ENCODE measurements around the gene SP7.
"Not testable (repeated sequence)": the region's sequence is repeated elsewhere in the genome, so short reads cannot be mapped to it uniquely, and the experiment has no call there.

The SP7 gene

GRCh38 chr12:53308276-53308675 is 27.9 kb downstream of the SP7 start:
- peak; percentile 7 for DNase-seq

- DNase-seq: no peak
Observed at GRCh38 chr12:53306826-53307225, 29.3 kb downstream of the SP7 start.

GRCh38 chr12:53302903-53303302 is 33.3 kb downstream of the SP7 start:
- no peak for DNase-seq

- DNase-seq: peak; percentile 9
Observed at GRCh38 chr12:53300187-53300586, 36.0 kb downstream of the SP7 start.

GRCh38 chr12:53299454-53300180 is 36.5 kb downstream of the SP7 start, which contains the start of gene MYG1:
Gene MYG1 (plus strand): TSS chr12:53299695. CDS start chr12:53299738, 43 bp downstream.
- DNase-seq: peak; percentile 81

GRCh38 chr12:53299101-53299453 is 37.1 kb downstream of the SP7 start:
- DNase-seq: no peak

GRCh38 chr12:53298164-53298563 is 38.0 kb downstream of the SP7 start:
- DNase-seq: no peak

- not testable (repeated sequence) for DNase-seq
Observed at GRCh38 chr12:53297106-53297505, 39.0 kb downstream of the SP7 start.

GRCh38 chr12:53295891-53296219 is 40.3 kb downstream of the SP7 start:
- no peak for DNase-seq

- peak; percentile 72 for DNase-seq
Observed at GRCh38 chr12:53295070-53295890, 40.9 kb downstream of the SP7 start, which contains the start of gene PFDN5. Gene PFDN5 (plus strand): TSS chr12:53295542. CDS start chr12:53295568, 26 bp downstream.

- DNase-seq: peak; percentile 85
Observed at GRCh38 chr12:53292426-53292825, 43.7 kb downstream of the SP7 start.

- no peak for DNase-seq
Observed at GRCh38 chr12:53290661-53291060, 45.5 kb downstream of the SP7 start.

GRCh38 chr12:53289891-53290290 is 46.3 kb downstream of the SP7 start:
- DNase-seq: no peak

GRCh38 chr12:53288322-53288721 is 47.8 kb downstream of the SP7 start:
- no peak for DNase-seq

GRCh38 chr12:53287741-53288216 is 48.4 kb downstream of the SP7 start:
- DNase-seq: peak; percentile 4

GRCh38 chr12:53286448-53286847 is 49.7 kb downstream of the SP7 start:
- no peak for DNase-seq

GRCh38 chr12:53279888-53280498 is 56.2 kb downstream of the SP7 start:
- DNase-seq: no peak

GRCh38 chr12:53279283-53279869 is 56.8 kb downstream of the SP7 start:
- DNase-seq: no peak

- DNase-seq: no peak
Observed at GRCh38 chr12:53277981-53278380, 58.2 kb downstream of the SP7 start.

Measured in NCI-H510A treated with DMSO at 0.1 percent for 48 hours (cell line).